Measurements from ENCODE around the gene GPC1. TPM values are rescaled to one million over a fixed set of nuclear protein-coding genes. Genes with fewer than 3 reads are reported as not detected.

GPC1 gene
- total and polyA plus RNA-seq, 10 donors = 4.1 to 25.0 (median 15.1) TPM

- intact Hi-C loops (cut with DNase I; ENCODE audit: low total_unique reads) = loop anchor here (10.0 kb wide), 1 partner anchor 322 kb away; no protein-coding TSS in a partner anchor
- TF ChIP-seq, protein P1, sequence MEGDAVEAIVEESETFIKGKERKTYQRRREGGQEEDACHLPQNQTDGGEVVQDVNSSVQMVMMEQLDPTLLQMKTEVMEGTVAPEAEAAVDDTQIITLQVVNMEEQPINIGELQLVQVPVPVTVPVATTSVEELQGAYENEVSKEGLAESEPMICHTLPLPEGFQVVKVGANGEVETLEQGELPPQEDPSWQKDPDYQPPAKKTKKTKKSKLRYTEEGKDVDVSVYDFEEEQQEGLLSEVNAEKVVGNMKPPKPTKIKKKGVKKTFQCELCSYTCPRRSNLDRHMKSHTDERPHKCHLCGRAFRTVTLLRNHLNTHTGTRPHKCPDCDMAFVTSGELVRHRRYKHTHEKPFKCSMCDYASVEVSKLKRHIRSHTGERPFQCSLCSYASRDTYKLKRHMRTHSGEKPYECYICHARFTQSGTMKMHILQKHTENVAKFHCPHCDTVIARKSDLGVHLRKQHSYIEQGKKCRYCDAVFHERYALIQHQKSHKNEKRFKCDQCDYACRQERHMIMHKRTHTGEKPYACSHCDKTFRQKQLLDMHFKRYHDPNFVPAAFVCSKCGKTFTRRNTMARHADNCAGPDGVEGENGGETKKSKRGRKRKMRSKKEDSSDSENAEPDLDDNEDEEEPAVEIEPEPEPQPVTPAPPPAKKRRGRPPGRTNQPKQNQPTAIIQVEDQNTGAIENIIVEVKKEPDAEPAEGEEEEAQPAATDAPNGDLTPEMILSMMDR (IDR thresholded peaks at IDR 0.05 in 8 of 11, conservative IDR thresholded peaks at IDR 0.05 in 3 of 11) = no peak
- no peak for TF ChIP-seq POLR2AphosphoS5 (IDR thresholded peaks at IDR 0.05)
- no peak for TF ChIP-seq POLR2A (IDR thresholded peaks at IDR 0.05)
- Histone ChIP-seq H3K27ac (no peak overlapping the region), H3K36me3 (peaks cover 0 to 41% (median 13%) of the 10 kb centered on the region in 6 donors), H3K4me1 (peaks cover 9 to 16% (median 10%) of the 10 kb centered on the region in 6 donors), H3K27me3 (replicated peaks in 1 of 7) (no peaks in the 10 kb centered on the region), H3K4me3 (no peak overlapping the region), H3K9me3 (no peaks in the 10 kb centered on the region)
- 95 to 99% (median 96%) methylated on average over 15 to 21 of the region's 21 CpGs for WGBS, 5 donors
- no peak for DNase-seq
Measured at GRCh38 chr2:240512666-240513535, 77.4 kb downstream of the GPC1 start.

- intact Hi-C loops (cut with DNase I; ENCODE audit: low total_unique reads) = loop anchor here (10.0 kb wide), 1 partner anchor 321 kb away; no protein-coding TSS in a partner anchor
- Histone ChIP-seq H3K9me3 (no peaks in the 10 kb centered on the region), H3K4me1 (peaks cover 9 to 16% (median 10%) of the 10 kb centered on the region in 6 donors), H3K4me3 (no peak overlapping the region), H3K36me3 (peaks cover 0 to 39% (median 13%) of the 10 kb centered on the region in 6 donors), H3K27me3 (replicated peaks in 1 of 7) (no peaks in the 10 kb centered on the region), H3K27ac (peak overlapping the region in 2 of 8 donors; percentile 37 to 50)
- 33 to 57% (median 43%) methylated on average over 13 of the region's 13 CpGs for WGBS, 5 donors
- TF ChIP-seq POLR2A (IDR thresholded peaks at IDR 0.05) = no peak
- peak; percentile 58 to 66 (median 65) for TF ChIP-seq POLR2AphosphoS5 (IDR thresholded peaks at IDR 0.05)
- TF ChIP-seq, protein P1 (IDR thresholded peaks at IDR 0.05 in 8 of 11, conservative IDR thresholded peaks at IDR 0.05 in 3 of 11) = peak; percentile 83 to 95 (median 91)
- peak; percentile 96 for DNase-seq
Measured at GRCh38 chr2:240513549-240514287, 78.3 kb downstream of the GPC1 start.

GRCh38 chr2:240514631-240515030, 79.2 kb downstream of the GPC1 start:
- peaks cover 0 to 36% (median 13%) of the 10 kb centered on the region in 6 donors for H3K36me3 ChIP-seq
- WGBS, 5 donors = 93 to 100% (median 95%) methylated on average over 1 to 2 of the region's 2 CpGs
- intact Hi-C loops (cut with DNase I; ENCODE audit: low total_unique reads) = loop anchor here (10.0 kb wide), 1 partner anchor 320 kb away; no protein-coding TSS in a partner anchor
- H3K9me3 ChIP-seq = no peaks in the 10 kb centered on the region
- H3K4me3 ChIP-seq = no peak overlapping the region
- H3K27me3 ChIP-seq (replicated peaks in 1 of 7) = peaks cover 0 to 7% (median 0%) of the 10 kb centered on the region in 7 donors
- peaks cover 9 to 16% (median 12%) of the 10 kb centered on the region in 6 donors for H3K4me1 ChIP-seq
- DNase-seq = no peak
- H3K27ac ChIP-seq = peak overlapping the region in 1 of 8 donors; percentile 50
- TF ChIP-seq POLR2AphosphoS5 (IDR thresholded peaks at IDR 0.05) (no peak), POLR2A (IDR thresholded peaks at IDR 0.05) (no peak)
- TF ChIP-seq, protein P1 (IDR thresholded peaks at IDR 0.05 in 8 of 11, conservative IDR thresholded peaks at IDR 0.05 in 3 of 11) = no peak
